Measurements from ENCODE around the gene HSF5.

Gene HSF5
- long read RNA-seq: 0 reads

- DNase-seq (ENCODE audit: low read depth in 1 of 2, low spot score in 1 of 2): no peak
- H3K27ac ChIP-seq (replicated peaks): no peak within 1 kb of the TSS
- TF ChIP-seq GABPA (IDR thresholded peaks at IDR 0.05; ENCODE audit: low read depth): no peak
- no peak for TF ChIP-seq POLR2AphosphoS5 (IDR thresholded peaks at IDR 0.05; ENCODE audit: low read depth)
- TF ChIP-seq CTCF (IDR thresholded peaks at IDR 0.05; ENCODE audit: insufficient read depth, low read length): no peak
- no peak for TF ChIP-seq REST (IDR thresholded peaks at IDR 0.05; ENCODE audit: insufficient replicate concordance, low read depth)
Observed at GRCh38 chr17:58487589-58488427, at the start of gene HSF5. TSS of gene HSF5 (minus strand) at chr17:58488408. CDS start at chr17:58488274, 134 bp downstream.

GRCh38 chr17:58537266-58537665 lies 49.1 kb upstream of the HSF5 start:
- Histone ChIP-seq H3K27me3 (ENCODE audit: insufficient read depth, poor library complexity, severe bottlenecking) (peaks cover 5% of the 10 kb centered on the region), H3K27ac (replicated peaks) (no peak overlapping the region), H3K4me3 (replicated peaks; ENCODE audit: insufficient read depth, low read length) (no peak overlapping the region)
- no peak for TF ChIP-seq REST (IDR thresholded peaks at IDR 0.05; ENCODE audit: insufficient replicate concordance, low read depth)
- no peak for TF ChIP-seq CTCF (IDR thresholded peaks at IDR 0.05; ENCODE audit: insufficient read depth, low read length)
- no peak for TF ChIP-seq GABPA (IDR thresholded peaks at IDR 0.05; ENCODE audit: low read depth)
- no peak for TF ChIP-seq POLR2AphosphoS5 (IDR thresholded peaks at IDR 0.05; ENCODE audit: low read depth)
- no peak for TF ChIP-seq SPI1 (IDR thresholded peaks at IDR 0.05; ENCODE audit: borderline replicate concordance, low read depth)
- no peak for DNase-seq (ENCODE audit: low read depth in 1 of 2, low spot score in 1 of 2)

More at GRCh38 chr17:58487589-58488427, at the start of gene HSF5:
- Histone ChIP-seq H3K27me3 (ENCODE audit: insufficient read depth, poor library complexity, severe bottlenecking) (no peaks in the 10 kb centered on the region), H3K4me3 (replicated peaks; ENCODE audit: insufficient read depth, low read length) (no peak within 1 kb of the TSS)

- TF ChIP-seq POLR2AphosphoS5 (IDR thresholded peaks at IDR 0.05; ENCODE audit: low read depth) (no peak), SPI1 (IDR thresholded peaks at IDR 0.05; ENCODE audit: borderline replicate concordance, low read depth) (no peak), GABPA (IDR thresholded peaks at IDR 0.05; ENCODE audit: low read depth) (no peak), REST (IDR thresholded peaks at IDR 0.05; ENCODE audit: insufficient replicate concordance, low read depth) (no peak), CTCF (IDR thresholded peaks at IDR 0.05; ENCODE audit: insufficient read depth, low read length) (no peak)
- DNase-seq (ENCODE audit: low read depth in 1 of 2, low spot score in 1 of 2): no peak
- H3K27ac ChIP-seq (replicated peaks): no peak overlapping the region
Observed at GRCh38 chr17:58536542-58536941, 48.3 kb upstream of the HSF5 start.

More at GRCh38 chr17:58536542-58536941, 48.3 kb upstream of the HSF5 start:
- Histone ChIP-seq H3K4me3 (replicated peaks; ENCODE audit: insufficient read depth, low read length) (no peak overlapping the region), H3K27me3 (ENCODE audit: insufficient read depth, poor library complexity, severe bottlenecking) (peaks cover 8% of the 10 kb centered on the region)

Data from HL-60 (cell line).